Measurements from ENCODE around the gene TEDDM1.
"Not testable (repeated sequence)": the region's sequence is repeated elsewhere in the genome, so short reads cannot be mapped to it uniquely, and the experiment has no call there.

TEDDM1 gene

DNA sequence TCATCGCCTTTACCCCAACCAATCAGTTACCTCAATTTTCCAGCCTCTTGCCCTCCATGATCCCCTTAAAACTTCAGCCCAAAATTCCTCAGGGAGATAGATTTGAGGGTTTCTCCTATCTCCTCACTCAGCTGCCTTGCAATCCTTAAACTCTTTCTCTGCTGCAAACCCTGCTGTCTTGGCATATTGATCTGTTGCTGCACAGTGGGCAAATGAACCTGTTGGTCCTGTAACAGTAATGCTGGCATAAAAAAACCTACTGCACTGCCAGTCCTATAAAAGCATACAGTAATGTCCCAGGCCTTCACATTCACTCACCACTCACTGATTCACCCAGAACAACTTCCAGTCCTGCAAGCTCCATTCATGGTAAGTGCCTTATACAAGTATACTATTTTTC, 5.1 kb upstream of the TEDDM1 start:
- no peak for DNase-seq

- no peak for DNase-seq
These were observed 4.3 kb upstream of the TEDDM1 start for GRCh38 chr1:182404781-182405180.

GRCh38 chr1:182397653-182398393, 2.6 kb downstream of the TEDDM1 start:
- no peak for DNase-seq

- no peak for DNase-seq
These were observed 4.6 kb downstream of the TEDDM1 start for GRCh38 chr1:182395906-182396305.

GRCh38 chr1:182394055-182394775, 6.3 kb downstream of the TEDDM1 start:
- DNase-seq: no peak

DNA sequence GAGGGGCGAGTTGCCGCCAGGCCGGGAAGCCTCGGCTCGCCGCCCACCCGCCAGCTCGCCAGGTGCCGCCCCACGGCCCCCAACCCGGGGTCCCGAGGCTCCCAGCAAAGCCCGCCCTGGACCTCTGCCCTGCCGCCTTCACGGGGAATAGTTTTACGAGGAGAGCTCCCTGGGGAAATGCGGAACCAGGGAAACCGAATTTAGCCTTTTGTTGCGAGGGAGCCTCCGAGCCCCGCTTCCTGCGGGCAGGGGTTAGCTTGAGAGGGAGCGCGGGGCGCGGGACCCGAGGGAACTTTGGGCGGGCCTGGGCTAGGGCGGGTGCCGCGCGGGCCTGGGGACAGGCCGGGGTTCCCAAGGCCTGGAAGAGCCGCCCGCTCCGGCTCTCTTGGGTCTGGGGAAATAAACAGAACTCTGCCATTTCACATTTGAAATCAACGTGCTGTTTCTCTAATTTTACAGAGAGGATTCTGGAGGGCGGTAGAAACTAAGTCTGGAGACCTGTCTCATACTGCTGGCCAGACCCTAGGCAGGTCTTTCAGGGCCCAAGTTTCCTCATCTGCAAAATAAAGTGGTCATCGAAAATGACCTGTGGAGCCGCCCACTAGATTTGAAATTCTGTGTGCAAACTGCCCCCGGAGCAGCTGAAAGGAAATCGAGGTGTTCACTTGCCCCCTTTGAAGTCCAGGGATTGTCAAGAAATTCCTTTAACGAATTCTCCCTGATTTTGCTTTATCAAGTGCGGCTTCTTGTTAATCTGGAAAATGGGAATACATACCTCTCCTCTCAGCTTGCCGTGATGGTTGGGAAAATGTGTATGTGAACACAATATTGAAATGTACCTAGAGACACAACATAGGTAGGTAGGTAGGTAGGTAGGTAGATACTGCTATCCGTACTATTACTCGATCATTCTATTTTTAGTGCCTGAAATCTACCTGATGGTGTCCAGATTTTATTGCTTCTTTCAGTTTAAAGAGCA, 8.1 kb downstream of the TEDDM1 start:
- DNase-seq: no peak

- peak; percentile 46 for DNase-seq
These were observed 9.0 kb downstream of the TEDDM1 start, which contains the start of gene GLUL for GRCh38 chr1:182391362-182392049. TSS of gene GLUL (minus strand) at chr1:182391790. CDS start at chr1:182388737, 3,053 bp downstream.

GRCh38 chr1:182391028-182391361, 9.5 kb downstream of the TEDDM1 start:
- DNase-seq: peak; percentile 42

GRCh38 chr1:182389619-182390047, 10.8 kb downstream of the TEDDM1 start:
- no peak for DNase-seq

DNA sequence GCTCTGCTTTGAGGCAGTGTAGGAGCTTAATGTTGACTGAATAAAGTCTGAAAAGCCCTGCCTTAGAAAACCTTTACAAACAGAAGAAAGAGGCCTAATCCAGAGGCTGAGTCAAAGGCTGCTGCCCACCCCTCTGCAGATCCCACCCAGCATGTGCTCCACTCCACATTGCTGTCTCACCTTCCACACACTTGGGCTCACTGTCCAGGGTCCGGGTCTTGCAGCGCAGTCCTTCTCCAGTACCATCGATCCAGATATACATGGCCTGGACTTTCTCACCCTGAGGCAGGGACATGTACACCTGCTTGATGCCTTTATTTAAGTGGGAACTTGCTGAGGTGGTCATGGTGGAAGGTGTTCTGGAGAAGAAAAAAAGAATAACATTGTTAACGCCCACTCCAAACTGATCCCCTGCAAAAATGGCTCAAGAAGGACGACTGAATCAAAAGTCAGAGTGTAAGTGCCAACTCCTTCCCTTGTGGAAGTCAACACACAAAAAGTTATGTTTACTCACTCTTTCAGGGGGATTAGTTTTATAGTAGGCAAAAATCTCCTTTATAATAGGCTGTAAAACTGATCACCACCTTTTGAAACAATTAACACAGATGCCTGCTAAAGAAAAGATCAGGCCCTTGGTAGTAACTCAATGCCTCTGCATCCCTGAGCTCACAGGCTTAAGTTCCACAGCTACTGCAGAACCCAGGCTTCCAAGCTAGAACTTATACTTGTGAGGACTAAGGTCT, 11.9 kb downstream of the TEDDM1 start:
- DNase-seq: no peak

- no peak for DNase-seq
These were observed 12.9 kb downstream of the TEDDM1 start for GRCh38 chr1:182387566-182387965.

DNA sequence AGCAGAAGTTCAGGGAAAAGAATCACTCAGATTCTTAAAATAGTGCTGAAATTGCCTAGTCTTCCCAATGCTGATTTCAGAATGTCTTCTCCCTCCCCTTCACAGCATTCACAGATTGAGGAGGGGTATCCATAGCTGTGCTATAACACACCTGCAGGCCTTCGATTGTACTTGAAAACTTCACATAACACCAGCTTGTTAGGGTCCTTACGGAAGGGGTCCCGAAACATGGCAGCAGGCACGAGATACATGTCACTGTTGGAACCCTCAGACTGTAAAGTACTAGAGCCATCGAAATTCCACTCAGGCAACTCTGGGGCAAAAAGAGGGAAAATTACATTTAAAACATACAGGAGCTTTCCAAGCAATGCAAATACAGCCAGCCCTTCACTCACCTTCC, 13.5 kb downstream of the TEDDM1 start:
- DNase-seq: no peak

GRCh38 chr1:182385885-182386853, 14.3 kb downstream of the TEDDM1 start:
- no peak for DNase-seq

DNA sequence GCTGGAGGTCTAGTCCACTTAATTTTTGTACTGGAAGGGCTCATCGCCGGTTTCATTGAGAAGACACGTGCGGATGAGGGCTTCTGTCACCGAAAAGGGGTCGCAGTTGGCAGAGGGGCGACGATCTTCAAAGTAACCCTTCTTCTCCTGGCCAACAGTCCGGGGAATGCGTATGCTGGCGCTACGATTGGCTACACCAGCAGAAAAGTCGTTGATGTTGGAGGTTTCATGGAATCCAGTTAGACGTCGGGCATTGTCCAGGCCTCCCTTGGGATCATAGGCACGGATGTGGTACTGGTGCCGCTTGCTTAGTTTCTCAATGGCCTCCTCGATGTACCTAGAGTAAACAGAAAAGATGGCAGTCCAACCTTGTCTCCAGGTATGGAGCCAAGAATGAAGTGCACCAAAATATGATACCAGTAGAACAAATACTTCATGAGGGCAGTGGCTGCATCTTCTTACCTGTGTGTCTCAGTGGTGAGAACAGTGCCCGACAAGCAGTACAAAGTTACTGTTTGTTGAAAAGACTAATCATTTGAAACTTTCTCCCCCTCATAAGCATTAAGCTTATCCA, 16.0 kb downstream of the TEDDM1 start:
- no peak for DNase-seq

DNA sequence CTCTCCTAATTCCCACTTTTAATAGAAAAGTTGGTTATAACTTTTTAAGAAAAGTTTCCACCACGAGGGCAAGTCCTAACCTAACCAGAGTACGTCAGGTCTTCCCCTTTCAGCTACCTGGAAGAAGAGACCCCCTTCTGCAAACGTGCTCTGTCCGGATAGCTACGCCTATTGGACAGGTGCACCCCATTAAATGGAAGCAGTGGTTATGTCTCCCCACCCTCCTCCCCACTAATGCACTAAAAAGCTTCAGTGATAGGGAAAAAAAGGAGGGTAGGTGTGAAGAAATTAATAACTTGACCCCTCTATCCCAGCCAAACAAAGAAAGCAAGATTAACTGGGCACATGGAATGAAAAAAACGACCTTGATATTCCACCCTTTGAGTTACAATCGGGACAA, 16.5 kb downstream of the TEDDM1 start:
- no peak for DNase-seq

DNA sequence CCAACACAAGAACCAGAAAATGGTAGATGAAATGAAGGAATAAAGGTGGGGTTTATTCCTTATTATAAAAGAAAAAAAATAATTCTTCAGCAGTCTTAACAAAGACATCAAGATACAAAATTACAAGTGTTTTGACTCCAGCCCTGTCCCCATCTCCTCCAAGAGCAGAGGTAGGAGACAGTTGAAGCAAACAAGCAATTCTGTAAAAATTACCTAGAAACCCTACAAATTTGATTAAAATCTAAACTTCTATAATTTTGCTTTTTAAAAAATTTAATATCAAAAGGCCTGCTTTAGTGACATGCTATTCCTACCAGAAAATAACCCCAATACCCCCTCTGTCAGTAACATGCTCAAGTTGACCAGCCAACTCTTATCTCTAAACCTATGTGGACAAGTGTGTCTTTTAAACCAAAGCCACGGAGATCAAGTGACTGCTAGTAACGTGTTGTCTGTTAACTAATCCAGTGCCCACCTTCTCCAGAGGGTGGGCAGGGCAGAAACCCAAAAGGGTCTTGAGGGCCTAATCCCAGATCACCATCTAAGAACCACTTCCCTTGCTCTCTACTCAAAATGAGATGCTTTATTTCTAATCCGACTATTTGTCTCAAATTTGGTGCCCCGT, 17.3 kb downstream of the TEDDM1 start:
- no peak for DNase-seq

DNA sequence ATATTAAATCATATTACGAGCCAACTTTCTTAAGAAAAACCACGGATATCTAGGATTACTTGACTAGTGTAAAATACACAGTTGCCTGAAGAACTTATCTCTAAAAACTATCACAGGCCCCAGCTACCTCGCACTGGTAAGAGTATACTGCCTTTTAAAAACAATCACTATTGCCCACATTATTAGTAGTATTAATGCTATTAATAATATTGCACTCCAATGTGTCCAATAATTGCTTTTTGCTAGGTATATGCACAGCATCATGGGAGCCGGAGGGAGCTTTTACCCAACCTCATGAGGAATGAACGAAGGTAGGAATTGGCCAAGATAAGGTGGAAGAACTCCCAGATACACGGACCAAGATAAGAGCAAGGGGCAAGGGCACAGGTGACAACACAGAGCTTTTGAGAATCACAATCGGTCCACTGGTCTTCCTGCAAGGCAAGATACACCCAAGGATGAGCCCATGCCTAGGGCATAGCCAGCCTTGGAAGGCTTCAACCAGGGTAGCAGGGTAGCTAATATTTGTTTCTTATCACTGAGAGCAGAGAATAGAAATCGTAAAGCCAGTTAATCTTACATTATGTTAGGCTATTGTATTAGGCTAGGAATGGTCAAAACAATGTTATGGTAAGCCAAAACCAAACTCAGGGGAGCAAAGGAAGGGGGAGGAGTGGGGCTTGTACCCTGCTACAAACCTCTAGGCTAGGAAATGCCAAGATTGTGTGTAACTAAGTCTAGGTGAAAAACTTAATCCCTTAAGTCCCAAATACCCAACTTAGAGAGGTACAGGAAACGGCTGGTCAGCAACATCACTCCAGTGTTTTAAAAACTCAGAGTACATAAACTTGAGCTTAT, 18.3 kb downstream of the TEDDM1 start:
- no peak for DNase-seq

GRCh38 chr1:182380199-182380598, 20.3 kb downstream of the TEDDM1 start:
- DNase-seq: no peak

GRCh38 chr1:182379781-182380180, 20.7 kb downstream of the TEDDM1 start:
- not testable (repeated sequence) for DNase-seq

All from NCI-H748 treated with DMSO at 0.1 percent for 48 hours (cell line).